WTC11 (cell line): Measurements from ENCODE around the gene TLE5. TPM values are rescaled to one million over a fixed set of nuclear protein-coding genes. Genes with fewer than 3 reads are reported as not detected.

Experiments
- ATAC-seq: fragments of 200-7000 bp; cut with Tn5 transposase; 2 replicates; pipeline ENCODE4 v1.10.0; 2021; ENCODE audit warnings: mild to moderate bottlenecking, moderate library complexity
- Bru-seq: library from RNA; stranded (reverse); fragments of 400-500 nt; gene quantifications from one replicate; lab custom pipeline; 2021; lab: Mats Ljungman, UMichigan
- CTCF ChIA-PET: fragments of 300-600 bp; sonication (Branson Sonifier 250); formaldehyde crosslinking; loops from one replicate; lab custom pipeline; 2021; ENCODE audit warnings: antibody characterized with exemption; lab: Charles Lee
- POLR2A ChIA-PET: fragments of 350-600 bp; sonication (Branson Sonifier 250); formaldehyde crosslinking; loops from one replicate; lab custom pipeline; 2021; ENCODE audit warnings: antibody characterized with exemption; lab: Charles Lee
- DNase-seq: peaks from one replicate; pipeline ENCODE4 v3.0.0; 2021; ENCODE audit warnings: low spot score
- H3K27ac Mint-ChIP-seq: 2 replicates; pipeline ENCODE4 v1.8.0; 2021; ENCODE audit warnings: mixed read lengths
- H3K27me3 Mint-ChIP-seq: 2 replicates; pipeline ENCODE4 v1.8.0; 2021; ENCODE audit warnings: low read depth, mild to moderate bottlenecking, moderate library complexity, mixed read lengths
- H3K36me3 Mint-ChIP-seq: 2 replicates; pipeline ENCODE4 v1.8.0; 2021; ENCODE audit warnings: mixed read lengths
- H3K4me1 Mint-ChIP-seq: 2 replicates; pipeline ENCODE4 v1.8.0; 2022; ENCODE audit warnings: mixed read lengths
- H3K4me3 Mint-ChIP-seq: 2 replicates; pipeline ENCODE4 v1.8.0; 2021; ENCODE audit warnings: mild to moderate bottlenecking, moderate library complexity, mixed read lengths
- H3K9me3 Mint-ChIP-seq: 2 replicates; pipeline ENCODE4 v1.8.0; 2021; ENCODE audit warnings: mixed read lengths
- ATF1 ChIP-seq: sonication (generic); formaldehyde crosslinking; IDR thresholded peaks from 2 replicates; pipeline ENCODE4 v1.8.1; 2023; ENCODE audit warnings: mild to moderate bottlenecking, moderate library complexity, missing genetic modification reagents
- CREB1 ChIP-seq: sonication (generic); formaldehyde crosslinking; IDR thresholded peaks from 2 replicates; pipeline ENCODE4 v1.8.0; 2023; ENCODE audit warnings: mild to moderate bottlenecking, missing genetic modification reagents
- ETV6 ChIP-seq: sonication (generic); formaldehyde crosslinking; IDR thresholded peaks from 2 replicates; pipeline ENCODE4 v1.8.1; 2022; ENCODE audit warnings: mild to moderate bottlenecking, missing genetic modification reagents
- GTF2I ChIP-seq: fragments of 250-450 bp; sonication (Bioruptor Pico); conservative IDR thresholded peaks from 2 replicates; pipeline ENCODE4 v1.4.0; 2021; ENCODE audit warnings: mild to moderate bottlenecking
- KAT7 ChIP-seq: sonication (generic); formaldehyde crosslinking; IDR thresholded peaks from 2 replicates; pipeline ENCODE4 v1.8.1; 2023; ENCODE audit warnings: missing genetic modification reagents, mild to moderate bottlenecking, borderline replicate concordance
- MAX ChIP-seq: sonication (generic); formaldehyde crosslinking; IDR thresholded peaks from 2 replicates; pipeline ENCODE4 v1.8.0; 2022; ENCODE audit warnings: mild to moderate bottlenecking, missing genetic modification reagents
- MYBL2 ChIP-seq: sonication (generic); formaldehyde crosslinking; IDR thresholded peaks from 2 replicates; pipeline ENCODE4 v1.8.1; 2023; ENCODE audit warnings: mild to moderate bottlenecking, moderate library complexity, missing genetic modification reagents
- NFE2L1 ChIP-seq: sonication (generic); formaldehyde crosslinking; IDR thresholded peaks from 2 replicates; pipeline ENCODE4 v1.8.1; 2023; ENCODE audit warnings: missing genetic modification reagents
- TCF7 ChIP-seq: sonication (generic); formaldehyde crosslinking; IDR thresholded peaks from 2 replicates; pipeline ENCODE4 v1.8.0; 2022; ENCODE audit warnings: mild to moderate bottlenecking, low read depth, missing genetic modification reagents, moderate library complexity
- ZBTB21 ChIP-seq: sonication (generic); formaldehyde crosslinking; IDR thresholded peaks from 2 replicates; pipeline ENCODE4 v1.8.1; 2023; ENCODE audit warnings: mild to moderate bottlenecking, missing genetic modification reagents, borderline replicate concordance
- ZMAT4 ChIP-seq: fragments of 250-450 bp; sonication (Bioruptor Pico); IDR thresholded peaks from 2 replicates; pipeline ENCODE4 v1.9.0; 2021; ENCODE audit warnings: mild to moderate bottlenecking
- ZNF121 ChIP-seq: sonication (generic); formaldehyde crosslinking; IDR thresholded peaks from 2 replicates; pipeline ENCODE4 v1.8.0; 2023; ENCODE audit warnings: missing genetic modification reagents
- ZNF317 ChIP-seq: sonication (generic); formaldehyde crosslinking; IDR thresholded peaks from 2 replicates; pipeline ENCODE4 v1.8.1; 2023; ENCODE audit warnings: low read depth, mild to moderate bottlenecking, moderate library complexity, missing genetic modification reagents, borderline replicate concordance
- ZNF423 ChIP-seq: fragments of 250-450 bp; sonication (Bioruptor Pico); IDR thresholded peaks from 2 replicates; pipeline ENCODE4 v2.1.2; 2022; ENCODE audit warnings: mild to moderate bottlenecking, moderate library complexity
- long read RNA-seq, 3 experiments: library from RNA in 1 of 3; library from capped mRNA in 1 of 3; library from polyadenylated mRNA in 1 of 3; unstranded in 2 of 3; stranded (forward) in 1 of 3; transcript quantifications; one replicate each; pipeline ENCODE4 v2.0.0, GENCODE V29; 2021
- total RNA-seq: library from RNA; stranded (reverse); gene quantifications from 3 replicates; pipeline ENCODE4 v1.2.3, GENCODE V29; 2021
- TF ChIP-seq, protein P1 (sequence below): fragments of 250-450 bp; sonication (Bioruptor Pico); IDR thresholded peaks from 2 replicates; pipeline ENCODE4 v2.1.2; 2022; ENCODE audit warnings: mild to moderate bottlenecking, moderate library complexity

The TLE5 gene, protein sequence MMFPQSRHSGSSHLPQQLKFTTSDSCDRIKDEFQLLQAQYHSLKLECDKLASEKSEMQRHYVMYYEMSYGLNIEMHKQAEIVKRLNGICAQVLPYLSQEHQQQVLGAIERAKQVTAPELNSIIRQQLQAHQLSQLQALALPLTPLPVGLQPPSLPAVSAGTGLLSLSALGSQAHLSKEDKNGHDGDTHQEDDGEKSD
- total RNA-seq: 233 to 249 TPM (median 246 TPM) in 3 replicates
- Bru-seq, nascent RNA: percentile 68 among the genes with signal in this experiment
- long read RNA-seq, experiment 1, transcript AES-207 (6 exons, 942 nt): minor isoform, 21 of 820 reads
- long read RNA-seq, experiment 1, transcript AES-201 (7 exons, 1,884 nt): minor isoform, 9 of 820 reads
- long read RNA-seq, experiment 1, transcript AES-202 (7 exons, 1,608 nt): major isoform, 712 of 820 reads
- long read RNA-seq, experiment 1, partial matches to known transcripts: 10 of 820 reads
- long read RNA-seq, experiment 1, other reads (novel, unspliced or antisense): 65 of 820 reads
- long read RNA-seq, experiment 2, transcript AES-202 (7 exons, 1,608 nt): major isoform, 134 of 334 reads
- long read RNA-seq, experiment 2, transcript AES-207 (6 exons, 942 nt): minor isoform, 7 of 334 reads
- long read RNA-seq, experiment 2, partial matches to known transcripts: 15 of 334 reads
- long read RNA-seq, experiment 2, other reads (novel, unspliced or antisense): 169 of 334 reads
- long read RNA-seq, experiment 3, partial matches to known transcripts: 24 of 41 reads
- long read RNA-seq, experiment 3, other reads (novel, unspliced or antisense): 12 of 41 reads

GRCh38 chr19:3062165-3063105 lies at the start of gene TLE5:
TLE5 (minus strand) TSS chr19:3062495; CDS start chr19:3062200, 295 bp downstream.
- no peaks in the 10 kb centered on the region for H3K27me3 Mint-ChIP-seq
- H3K4me3 Mint-ChIP-seq: peak within 1 kb of the TSS; percentile 68
- peaks cover 25% of the 10 kb centered on the region for H3K4me1 Mint-ChIP-seq
- DNase-seq (no peak), ATAC-seq (peak; percentile 38)
- ChIA-PET CTCF (interaction anchor here (0.7 to 3.9 kb wide), 5 partner anchors 9 to 213 kb away, joined by 3 to 15 read pairs (median 6); no protein-coding TSS in a partner anchor), POLR2A (interaction anchor here (0.7 to 1.0 kb wide), 2 partner anchors 42 to 112 kb away, joined by 3 to 4 read pairs; no protein-coding TSS in a partner anchor)
- no peak within 1 kb of the TSS for H3K27ac Mint-ChIP-seq
- peaks cover 9% of the 10 kb centered on the region; the same call in 1 of the 2 replicates for H3K36me3 Mint-ChIP-seq
- TF ChIP-seq MAX (CRISPR knock-in tag) (peak; percentile 49), ZNF423 (CRISPR knock-in tag) (peak; percentile 4; the same call in 1 of the 2 replicates)
- TF ChIP-seq, protein P1, sequence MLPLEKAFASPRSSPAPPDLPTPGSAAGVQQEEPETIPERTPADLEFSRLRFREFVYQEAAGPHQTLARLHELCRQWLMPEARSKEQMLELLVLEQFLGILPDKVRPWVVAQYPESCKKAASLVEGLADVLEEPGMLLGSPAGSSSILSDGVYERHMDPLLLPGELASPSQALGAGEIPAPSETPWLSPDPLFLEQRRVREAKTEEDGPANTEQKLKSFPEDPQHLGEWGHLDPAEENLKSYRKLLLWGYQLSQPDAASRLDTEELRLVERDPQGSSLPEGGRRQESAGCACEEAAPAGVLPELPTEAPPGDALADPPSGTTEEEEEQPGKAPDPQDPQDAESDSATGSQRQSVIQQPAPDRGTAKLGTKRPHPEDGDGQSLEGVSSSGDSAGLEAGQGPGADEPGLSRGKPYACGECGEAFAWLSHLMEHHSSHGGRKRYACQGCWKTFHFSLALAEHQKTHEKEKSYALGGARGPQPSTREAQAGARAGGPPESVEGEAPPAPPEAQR (CRISPR knock-in tag): no peak
- H3K9me3 Mint-ChIP-seq: no peaks in the 10 kb centered on the region

GRCh38 chr19:3111586-3112247 lies 49.4 kb upstream of the TLE5 start:
- Mint-ChIP-seq H3K4me1 (peaks cover 19% of the 10 kb centered on the region), H3K27ac (peak overlapping the region; percentile 57), H3K4me3 (no peak overlapping the region), H3K36me3 (0 out of 2 replicates have a peak, but pooled peaks cover 2% of the 10 kb centered on the region), H3K27me3 (no peaks in the 10 kb centered on the region), H3K9me3 (no peaks in the 10 kb centered on the region)
- ATAC-seq (no peak), DNase-seq (no peak)
- CTCF ChIA-PET: interaction anchor here (1.6 to 2.0 kb wide), 2 partner anchors 8 to 17 kb away, joined by 9 to 11 read pairs; no protein-coding TSS in a partner anchor
- POLR2A ChIA-PET: no interaction called here
- TF ChIP-seq ZBTB21 (CRISPR knock-in tag) (no peak), ATF1 (CRISPR knock-in tag) (no peak), ETV6 (CRISPR knock-in tag) (no peak), TCF7 (CRISPR knock-in tag) (no peak), MYBL2 (CRISPR knock-in tag) (no peak), ZNF121 (CRISPR knock-in tag) (no peak), ZNF423 (CRISPR knock-in tag) (no peak), MAX (CRISPR knock-in tag) (no peak), GTF2I (CRISPR knock-in tag) (no peak), KAT7 (no peak), ZNF317 (CRISPR knock-in tag) (no peak), NFE2L1 (CRISPR knock-in tag) (no peak), CREB1 (CRISPR knock-in tag) (no peak), ZMAT4 (CRISPR knock-in tag) (no peak)
